Measurements from ENCODE around the gene FAM219A. TPM values are rescaled to one million over a fixed set of nuclear protein-coding genes. Genes with fewer than 3 reads are reported as not detected.
"Not testable (repeated sequence)": the region's sequence is repeated elsewhere in the genome, so short reads cannot be mapped to it uniquely, and the experiment has no call there.

Gene FAM219A
- total RNA-seq, 1 experiment from 2014 or later = 11.6 TPM

GRCh38 chr9:34443976-34444375 lies 14.4 kb downstream of the FAM219A start:
- DNase-seq (ENCODE audit: low spot score) = no peak

- DNase-seq (ENCODE audit: low spot score) = no peak
These were observed 14.8 kb downstream of the FAM219A start for GRCh38 chr9:34443533-34443932.

- DNase-seq (ENCODE audit: low spot score) = no peak
These were observed 15.6 kb downstream of the FAM219A start for GRCh38 chr9:34442770-34443169.

- no peak for DNase-seq (ENCODE audit: low spot score)
These were observed 18.4 kb downstream of the FAM219A start for GRCh38 chr9:34440017-34440416.

- not testable (repeated sequence) for DNase-seq (ENCODE audit: low spot score)
These were observed 19.9 kb downstream of the FAM219A start for GRCh38 chr9:34438465-34438864.

- not testable (repeated sequence) for DNase-seq (ENCODE audit: low spot score)
These were observed 20.5 kb downstream of the FAM219A start for GRCh38 chr9:34437926-34438307.

GRCh38 chr9:34437006-34437925 lies 21.1 kb downstream of the FAM219A start:
- DNase-seq (ENCODE audit: low spot score) = peak; percentile 62

- no peak for DNase-seq (ENCODE audit: low spot score)
These were observed 26.7 kb downstream of the FAM219A start for GRCh38 chr9:34431667-34432066.

- DNase-seq (ENCODE audit: low spot score) = peak; percentile 49
These were observed 27.4 kb downstream of the FAM219A start for GRCh38 chr9:34430843-34431437.

GRCh38 chr9:34428325-34428958 lies 29.9 kb downstream of the FAM219A start:
- no peak for DNase-seq (ENCODE audit: low spot score)

GRCh38 chr9:34426347-34427074 lies 31.9 kb downstream of the FAM219A start:
- no peak for DNase-seq (ENCODE audit: low spot score)

- no peak for DNase-seq (ENCODE audit: low spot score)
These were observed 38.5 kb downstream of the FAM219A start for GRCh38 chr9:34419716-34420504.

- DNase-seq (ENCODE audit: low spot score) = no peak
These were observed 40.6 kb downstream of the FAM219A start for GRCh38 chr9:34417734-34418133.

- peak; percentile 43 for DNase-seq (ENCODE audit: low spot score)
These were observed 45.0 kb downstream of the FAM219A start for GRCh38 chr9:34413231-34413852.

GRCh38 chr9:34412336-34412735 lies 46.0 kb downstream of the FAM219A start:
- DNase-seq (ENCODE audit: low spot score) = no peak

- DNase-seq (ENCODE audit: low spot score) = no peak
These were observed 49.2 kb downstream of the FAM219A start for GRCh38 chr9:34409154-34409553.

GRCh38 chr9:34408173-34408572 lies 50.2 kb downstream of the FAM219A start:
- no peak for DNase-seq (ENCODE audit: low spot score)

- DNase-seq (ENCODE audit: low spot score) = no peak
These were observed 52.2 kb downstream of the FAM219A start for GRCh38 chr9:34406219-34406618.

- DNase-seq (ENCODE audit: low spot score) = peak; percentile 46
These were observed 52.7 kb downstream of the FAM219A start for GRCh38 chr9:34405719-34406118.

- peak; percentile 78 for DNase-seq (ENCODE audit: low spot score)
These were observed 54.6 kb downstream of the FAM219A start for GRCh38 chr9:34403554-34404380.
